ENCODE measurements around the gene STK32A. TPM values are rescaled to one million over a fixed set of nuclear protein-coding genes. Genes with fewer than 3 reads are reported as not detected.

The STK32A gene
- total RNA-seq, 6 donors from 2014 or later, result 2.7 to 13.3 (median 7.1) TPM

- ATAC-seq (ENCODE audit: low FRiP score in 2 of 2), result no peak
- no peak for DNase-seq
- Histone ChIP-seq H3K4me1 (no peaks in the 10 kb centered on the region), H3K27me3 (no peaks in the 10 kb centered on the region), H3K27ac (no peak overlapping the region), H3K4me3 (no peak overlapping the region), H3K9me3 (no peaks in the 10 kb centered on the region), H3K36me3 (no peaks in the 10 kb centered on the region)
- TF ChIP-seq POLR2A (IDR thresholded peaks at IDR 0.05), result no peak
- no peak for TF ChIP-seq POLR2AphosphoS5 (IDR thresholded peaks at IDR 0.05)
- TF ChIP-seq CTCF (IDR thresholded peaks at IDR 0.05), result no peak
- TF ChIP-seq EP300 (IDR thresholded peaks at IDR 0.05), result no peak
- WGBS, 2 donors, result 79 to 87% methylated on average over 5 of the region's 5 CpGs
These were observed 111.3 kb downstream of the STK32A start for GRCh38 chr5:147346006-147346561.

GRCh38 chr5:147348046-147348445 lies 113.2 kb downstream of the STK32A start:
- no peak for ATAC-seq (ENCODE audit: low FRiP score in 2 of 2)
- no peak for DNase-seq
- H3K27ac ChIP-seq, result no peak overlapping the region
- H3K9me3 ChIP-seq, result no peaks in the 10 kb centered on the region
- H3K4me1 ChIP-seq, result no peaks in the 10 kb centered on the region
- H3K27me3 ChIP-seq, result no peaks in the 10 kb centered on the region
- no peaks in the 10 kb centered on the region for H3K36me3 ChIP-seq
- H3K4me3 ChIP-seq, result no peak overlapping the region
- no peak for TF ChIP-seq POLR2AphosphoS5 (IDR thresholded peaks at IDR 0.05)
- TF ChIP-seq CTCF (IDR thresholded peaks at IDR 0.05), result no peak
- no peak for TF ChIP-seq POLR2A (IDR thresholded peaks at IDR 0.05)
- no peak for TF ChIP-seq EP300 (IDR thresholded peaks at IDR 0.05)
- 74% methylated on average over 2 of the region's 2 CpGs for WGBS, 2 donors

GRCh38 chr5:147348451-147348850 lies 113.6 kb downstream of the STK32A start:
- no peak for DNase-seq
- WGBS, 2 donors, result 92 to 98% methylated on average over 5 of the region's 5 CpGs
- H3K27me3 ChIP-seq, result no peaks in the 10 kb centered on the region
- no peaks in the 10 kb centered on the region for H3K9me3 ChIP-seq
- no peak for ATAC-seq (ENCODE audit: low FRiP score in 2 of 2)
- no peak overlapping the region for H3K27ac ChIP-seq
- H3K4me3 ChIP-seq, result no peak overlapping the region
- H3K4me1 ChIP-seq, result no peaks in the 10 kb centered on the region
- H3K36me3 ChIP-seq, result no peaks in the 10 kb centered on the region
- TF ChIP-seq POLR2AphosphoS5 (IDR thresholded peaks at IDR 0.05) (no peak), CTCF (IDR thresholded peaks at IDR 0.05) (no peak), EP300 (IDR thresholded peaks at IDR 0.05) (no peak), POLR2A (IDR thresholded peaks at IDR 0.05) (no peak)

GRCh38 chr5:147349241-147349640 lies 114.4 kb downstream of the STK32A start:
- Histone ChIP-seq H3K9me3 (no peaks in the 10 kb centered on the region), H3K4me1 (no peaks in the 10 kb centered on the region), H3K27me3 (no peaks in the 10 kb centered on the region), H3K27ac (no peak overlapping the region), H3K4me3 (no peak overlapping the region), H3K36me3 (no peaks in the 10 kb centered on the region)
- no peak for DNase-seq
- no peak for ATAC-seq (ENCODE audit: low FRiP score in 2 of 2)
- WGBS, 2 donors, result 71 to 72% methylated on average over 2 of the region's 2 CpGs
- TF ChIP-seq POLR2AphosphoS5 (IDR thresholded peaks at IDR 0.05) (no peak), EP300 (IDR thresholded peaks at IDR 0.05) (no peak), POLR2A (IDR thresholded peaks at IDR 0.05) (no peak), CTCF (IDR thresholded peaks at IDR 0.05) (no peak)

- 55 to 65% methylated on average over 1 of the region's 1 CpG for WGBS, 2 donors
These were observed 124.3 kb downstream of the STK32A start for GRCh38 chr5:147359101-147359500.

More at GRCh38 chr5:147359101-147359500, 124.3 kb downstream of the STK32A start:
- no peaks in the 10 kb centered on the region for H3K9me3 ChIP-seq
- no peaks in the 10 kb centered on the region for H3K4me1 ChIP-seq
- no peaks in the 10 kb centered on the region for H3K27me3 ChIP-seq
- no peak for TF ChIP-seq CTCF (IDR thresholded peaks at IDR 0.05)
- TF ChIP-seq POLR2AphosphoS5 (IDR thresholded peaks at IDR 0.05), result no peak
- TF ChIP-seq POLR2A (IDR thresholded peaks at IDR 0.05), result no peak
- no peak for TF ChIP-seq EP300 (IDR thresholded peaks at IDR 0.05)
- DNase-seq (no peak), ATAC-seq (ENCODE audit: low FRiP score in 2 of 2) (no peak)
- no peak overlapping the region for H3K4me3 ChIP-seq
- no peaks in the 10 kb centered on the region for H3K36me3 ChIP-seq
- no peak overlapping the region for H3K27ac ChIP-seq
